CD4-positive, alpha-beta T cell treated with Interleukin-17A for 4 hours (primary cell): ENCODE results near the gene DEAF1.

Source experiments
- DNase-seq: peaks from one replicate; pipeline ENCODE4 v3.0.0-alpha.2; 2020; ENCODE audit warnings: mixed read lengths

DEAF1 gene

GRCh38 chr11:641806-642370 lies 53.1 kb downstream of the DEAF1 start:
- DNase-seq: no peak

DNA sequence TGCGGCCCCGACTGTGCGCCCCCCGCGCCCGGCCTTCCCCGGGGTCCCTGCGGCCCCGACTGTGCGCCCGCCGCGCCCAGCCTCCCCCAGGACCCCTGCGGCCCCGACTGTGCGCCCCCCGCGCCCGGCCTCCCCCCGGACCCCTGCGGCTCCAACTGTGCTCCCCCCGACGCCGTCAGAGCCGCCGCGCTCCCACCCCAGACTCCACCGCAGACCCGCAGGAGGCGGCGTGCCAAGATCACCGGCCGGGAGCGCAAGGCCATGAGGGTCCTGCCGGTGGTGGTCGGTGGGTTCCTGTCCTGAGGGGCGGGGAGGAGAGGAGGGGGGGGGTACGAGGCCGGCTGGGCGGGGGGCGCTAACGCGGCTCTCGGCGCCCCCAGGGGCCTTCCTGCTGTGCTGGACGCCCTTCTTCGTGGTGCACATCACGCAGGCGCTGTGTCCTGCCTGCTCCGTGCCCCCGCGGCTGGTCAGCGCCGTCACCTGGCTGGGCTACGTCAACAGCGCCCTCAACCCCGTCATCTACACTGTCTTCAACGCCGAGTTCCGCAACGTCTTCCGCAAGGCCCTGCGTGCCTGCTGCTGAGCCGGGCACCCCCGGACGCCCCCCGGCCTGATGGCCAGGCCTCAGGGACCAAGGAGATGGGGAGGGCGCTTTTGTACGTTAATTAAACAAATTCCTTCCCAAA lies 54.9 kb downstream of the DEAF1 start:
- no peak for DNase-seq

DNA sequence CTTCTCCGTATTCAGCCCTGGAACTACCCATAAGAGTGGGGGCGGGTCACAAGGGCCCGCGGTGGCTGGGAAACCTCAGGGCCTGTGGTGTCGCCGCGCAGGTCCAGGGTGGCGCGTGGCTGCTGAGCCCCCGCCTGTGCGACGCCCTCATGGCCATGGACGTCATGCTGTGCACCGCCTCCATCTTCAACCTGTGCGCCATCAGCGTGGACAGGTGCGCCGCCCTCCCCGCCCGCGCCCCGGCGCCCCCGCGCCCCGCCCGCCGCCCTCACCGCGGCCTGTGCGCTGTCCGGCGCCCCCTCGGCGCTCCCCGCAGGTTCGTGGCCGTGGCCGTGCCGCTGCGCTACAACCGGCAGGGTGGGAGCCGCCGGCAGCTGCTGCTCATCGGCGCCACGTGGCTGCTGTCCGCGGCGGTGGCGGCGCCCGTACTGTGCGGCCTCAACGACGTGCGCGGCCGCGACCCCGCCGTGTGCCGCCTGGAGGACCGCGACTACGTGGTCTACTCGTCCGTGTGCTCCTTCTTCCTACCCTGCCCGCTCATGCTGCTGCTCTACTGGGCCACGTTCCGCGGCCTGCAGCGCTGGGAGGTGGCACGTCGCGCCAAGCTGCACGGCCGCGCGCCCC lies 55.6 kb downstream of the DEAF1 start:
- no peak for DNase-seq

DNA sequence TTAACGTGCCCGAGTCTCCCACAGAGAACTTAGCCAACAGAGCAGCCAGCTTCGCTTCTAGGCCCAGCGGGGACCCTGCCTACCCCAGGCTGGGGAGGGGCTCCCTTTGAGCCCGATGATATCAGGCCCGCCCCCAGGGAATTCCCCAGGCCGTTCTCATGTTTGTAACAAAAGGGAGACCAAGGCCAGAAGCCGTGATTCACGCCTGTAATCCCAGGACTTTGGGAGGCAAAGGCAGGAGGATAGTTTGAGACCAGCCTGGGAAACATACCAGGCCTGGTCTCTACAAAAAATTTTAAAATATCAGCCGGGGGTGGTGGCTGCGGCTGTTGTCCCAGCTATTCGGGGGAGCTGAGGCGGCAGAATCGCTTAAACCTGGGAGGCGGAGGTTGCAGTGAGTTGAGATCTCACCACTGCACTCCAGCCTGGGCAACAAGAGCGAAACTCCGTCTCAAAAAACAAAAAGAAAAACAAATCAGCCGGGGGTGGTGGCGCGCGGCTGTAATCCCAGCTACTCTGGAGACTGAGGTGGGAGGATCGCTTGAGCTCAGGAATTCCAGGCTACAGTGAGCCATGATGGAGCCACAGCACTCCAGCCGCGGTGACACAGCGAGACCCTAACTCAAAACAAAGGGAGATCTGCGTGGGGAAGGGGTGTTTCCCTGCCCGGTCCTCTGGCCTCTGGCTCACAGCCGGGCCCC lies 56.2 kb downstream of the DEAF1 start:
- DNase-seq: no peak

DNA sequence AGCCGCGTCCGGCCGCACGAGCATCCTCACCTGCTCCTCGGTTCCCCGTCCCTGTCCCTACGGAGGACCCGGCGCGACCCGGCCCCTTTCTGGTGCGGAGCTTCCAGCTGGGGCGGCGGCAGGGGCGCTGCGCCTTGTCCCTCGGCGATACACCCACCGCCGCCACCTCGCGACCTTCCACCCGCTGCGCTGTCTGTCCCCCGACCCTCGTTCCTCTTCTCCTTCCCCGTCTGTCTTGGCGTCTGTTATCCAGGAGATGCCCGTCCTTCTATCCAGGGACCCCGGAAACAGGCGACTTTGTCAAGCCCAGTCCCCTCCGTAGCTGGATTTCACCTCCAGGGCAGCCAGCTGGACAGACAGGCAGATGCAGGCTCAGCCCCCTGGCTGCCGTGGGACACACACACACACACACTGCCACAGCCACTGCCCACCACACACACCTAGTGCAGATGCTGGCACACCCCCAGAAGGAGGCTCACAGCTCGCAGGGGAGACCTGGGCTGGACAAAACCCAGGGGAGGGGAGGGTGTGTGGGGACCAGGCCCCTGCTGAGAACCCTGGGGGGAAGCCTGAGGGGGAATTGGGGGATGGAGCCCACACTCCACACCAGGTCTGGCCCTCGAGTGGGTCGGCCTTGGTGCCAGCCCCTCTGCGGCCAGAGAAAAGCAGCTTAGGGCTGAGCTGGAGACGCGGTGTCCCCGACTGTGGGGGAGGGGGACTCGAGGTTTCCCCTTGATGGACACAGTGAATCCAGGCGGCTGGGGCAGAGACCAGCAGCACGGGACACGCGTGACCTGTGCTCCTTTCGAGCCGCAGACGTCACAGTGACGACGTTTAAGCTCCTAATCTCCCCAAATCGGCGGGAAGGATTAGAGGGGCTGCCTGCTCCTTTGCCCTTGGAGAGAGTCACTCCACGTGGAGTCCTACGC lies 57.2 kb downstream of the DEAF1 start:
- DNase-seq: no peak

DNA sequence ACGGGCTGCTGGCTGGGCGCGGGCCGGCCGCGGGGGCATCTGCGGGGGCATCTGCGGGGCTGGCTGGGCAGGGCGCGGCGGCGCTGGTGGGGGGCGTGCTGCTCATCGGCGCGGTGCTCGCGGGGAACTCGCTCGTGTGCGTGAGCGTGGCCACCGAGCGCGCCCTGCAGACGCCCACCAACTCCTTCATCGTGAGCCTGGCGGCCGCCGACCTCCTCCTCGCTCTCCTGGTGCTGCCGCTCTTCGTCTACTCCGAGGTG lies 57.8 kb downstream of the DEAF1 start:
- no peak for DNase-seq

DNA sequence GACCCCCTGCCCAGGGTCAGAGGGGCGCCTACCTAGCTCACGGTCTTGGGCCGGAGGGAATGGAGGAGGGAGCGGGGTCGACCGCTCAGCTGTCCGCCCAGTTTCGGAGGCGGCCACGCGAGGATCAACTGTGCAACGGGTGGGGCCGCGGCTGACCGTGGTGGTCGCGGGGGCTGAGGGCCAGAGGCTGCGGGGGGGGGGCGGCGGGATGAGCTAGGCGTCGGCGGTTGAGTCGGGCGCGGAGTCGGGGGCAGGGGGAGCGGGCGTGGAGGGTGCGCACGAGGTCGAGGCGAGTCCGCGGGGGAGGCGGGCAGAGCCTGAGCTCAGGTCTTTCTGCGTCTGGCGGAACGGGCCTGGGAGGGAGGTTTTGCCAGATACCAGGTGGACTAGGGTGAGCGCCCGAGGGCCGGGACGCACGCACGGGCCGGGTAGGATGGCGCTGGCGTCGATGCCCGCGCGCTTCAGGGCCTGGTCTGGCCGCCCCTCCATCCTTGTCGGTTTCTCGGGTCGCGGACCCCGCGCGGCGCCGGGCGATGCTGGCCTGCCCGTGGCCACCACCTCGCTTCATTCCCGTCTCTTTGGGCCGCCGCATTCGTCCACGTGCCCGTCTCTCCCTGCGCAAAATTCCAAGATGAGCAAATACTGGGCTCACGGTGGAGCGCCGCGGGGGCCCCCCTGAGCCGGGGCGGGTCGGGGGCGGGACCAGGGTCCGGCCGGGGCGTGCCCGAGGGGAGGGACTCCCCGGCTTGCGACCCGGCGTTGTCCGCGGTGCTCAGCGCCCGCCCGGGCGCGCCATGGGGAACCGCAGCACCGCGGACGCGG lies 58.3 kb downstream of the DEAF1 start, which contains the start of gene DRD4:
Gene DRD4 (plus strand): TSS at position 759 of the 822 bp plus-strand sequence. CDS start 36 bp downstream, at position 795.
- no peak for DNase-seq

- no peak for DNase-seq
Observed at GRCh38 chr11:635945-636510, 59.0 kb downstream of the DEAF1 start.

GRCh38 chr11:630871-631270 lies 64.2 kb downstream of the DEAF1 start:
- DNase-seq: no peak

- DNase-seq: peak; percentile 38
Observed at GRCh38 chr11:629237-629583, 65.8 kb downstream of the DEAF1 start.

DNA sequence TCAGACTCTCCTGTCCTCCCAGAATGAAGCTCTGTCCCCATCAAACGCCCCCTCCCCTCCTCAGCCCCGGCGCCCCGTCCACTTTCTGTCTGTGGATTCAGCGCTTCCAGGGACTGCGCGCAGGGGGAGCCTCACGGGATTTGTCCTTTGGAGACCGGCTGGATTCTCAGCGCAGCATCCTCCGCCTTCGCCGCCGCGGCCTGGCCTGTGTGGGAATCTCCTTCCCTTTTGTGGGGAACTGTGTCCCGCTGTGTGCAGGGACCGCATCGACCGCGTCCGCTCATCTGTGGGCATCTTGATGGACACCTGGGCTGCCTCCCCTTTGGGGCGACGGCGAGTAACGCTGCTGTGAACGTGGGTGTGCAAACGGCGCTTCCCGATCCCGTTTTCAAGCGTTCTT lies 67.0 kb downstream of the DEAF1 start:
- DNase-seq: no peak

- DNase-seq: no peak
Observed at GRCh38 chr11:627308-627576, 67.8 kb downstream of the DEAF1 start.

DNA sequence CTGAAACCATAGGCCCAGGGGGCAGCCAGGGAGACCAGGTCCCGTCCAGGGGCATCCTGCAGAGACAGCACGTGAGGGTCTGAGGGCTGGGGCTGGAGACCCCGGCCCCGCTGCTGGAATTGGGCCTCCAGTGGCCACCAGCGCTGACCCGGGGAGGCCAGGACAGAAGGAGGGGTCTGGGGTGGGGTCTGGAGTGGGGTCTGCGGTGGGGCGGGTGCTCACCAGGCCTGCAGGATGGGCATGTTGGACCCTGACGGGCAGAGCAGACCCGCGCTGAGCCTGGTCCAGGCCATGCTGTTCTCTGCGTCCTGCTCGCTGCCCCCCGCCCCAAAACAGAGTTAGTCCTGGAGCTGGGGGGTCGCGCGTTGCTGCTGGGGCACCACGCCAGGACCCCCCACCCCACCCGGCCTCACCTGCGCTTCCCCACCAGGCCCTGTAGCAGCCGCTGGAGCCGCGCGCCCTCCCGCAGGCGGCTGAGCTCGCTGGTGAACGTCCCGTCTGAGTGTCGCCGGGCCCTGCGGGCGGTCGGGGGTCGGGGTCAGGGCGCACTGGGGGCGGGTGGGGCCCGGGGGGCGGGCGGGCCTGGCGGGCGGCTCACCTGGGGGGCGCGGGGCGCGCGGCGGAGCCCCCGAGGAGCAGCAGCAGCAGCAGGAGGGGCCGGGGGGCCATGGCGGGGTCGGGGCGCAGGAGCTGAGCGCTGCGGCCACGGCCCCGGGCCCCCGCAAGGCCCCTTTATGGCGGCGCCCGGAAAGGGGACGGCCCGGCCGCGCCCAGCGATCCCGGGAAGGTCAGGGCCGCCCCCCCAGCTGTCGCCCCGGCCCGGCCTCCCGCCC lies 68.3 kb downstream of the DEAF1 start, which contains the start of gene SCT:
Gene SCT (minus strand): TSS at position 707 of the 833 bp plus-strand sequence. CDS start 38 bp downstream, at position 669.
- no peak for DNase-seq

- DNase-seq: no peak
Observed at GRCh38 chr11:625636-626268, 69.3 kb downstream of the DEAF1 start.

DNA sequence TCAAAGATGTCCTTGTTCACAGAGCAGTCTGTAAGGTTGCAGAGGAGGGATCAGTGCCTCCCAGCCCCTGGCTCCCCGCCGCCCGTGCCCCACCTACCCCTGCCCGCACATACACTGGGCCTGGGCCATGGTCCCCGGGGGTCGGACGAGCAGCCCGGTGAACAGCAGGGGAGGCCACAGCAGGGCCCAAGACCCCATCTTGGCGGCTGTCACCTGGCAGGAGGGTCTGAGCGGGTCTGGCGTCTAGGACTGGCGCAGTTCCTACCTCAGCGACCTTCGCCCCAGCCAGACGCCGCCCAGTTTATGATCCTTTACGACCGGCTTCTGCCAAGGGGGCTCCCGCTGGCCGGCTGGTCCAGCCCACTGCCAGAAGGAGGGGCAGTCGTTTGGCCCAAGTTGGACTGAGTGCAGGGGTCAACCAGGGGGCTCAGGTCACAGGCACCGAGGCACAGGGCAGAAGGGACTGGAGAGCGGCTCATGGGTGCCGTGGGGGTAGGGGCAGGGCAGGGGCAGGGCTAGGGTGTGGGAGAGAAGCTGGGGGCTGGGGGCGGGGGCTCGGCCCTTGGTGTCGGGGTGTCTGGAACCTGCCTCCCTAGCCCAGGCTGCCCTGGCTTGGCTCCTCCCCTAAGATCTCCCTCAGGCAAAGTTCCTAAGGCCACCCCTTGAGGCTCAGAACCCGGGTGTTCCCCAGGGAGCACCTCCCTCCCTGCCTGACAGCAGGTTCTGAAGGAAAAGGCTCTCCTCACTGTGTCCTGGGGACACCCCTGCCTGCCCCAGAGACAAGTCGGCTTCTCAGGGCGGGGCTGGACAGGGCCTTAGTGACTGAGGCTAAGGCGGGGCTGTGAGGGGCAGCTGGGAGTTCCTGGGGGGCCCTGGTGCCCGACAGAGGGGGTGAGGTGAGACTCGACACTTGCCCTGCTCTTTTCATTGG lies 70.1 kb downstream of the DEAF1 start, which contains the start of gene CDHR5:
Gene CDHR5 (minus strand): TSS at position 251 of the 931 bp plus-strand sequence. CDS start 53 bp downstream, at position 198.
- no peak for DNase-seq

DNA sequence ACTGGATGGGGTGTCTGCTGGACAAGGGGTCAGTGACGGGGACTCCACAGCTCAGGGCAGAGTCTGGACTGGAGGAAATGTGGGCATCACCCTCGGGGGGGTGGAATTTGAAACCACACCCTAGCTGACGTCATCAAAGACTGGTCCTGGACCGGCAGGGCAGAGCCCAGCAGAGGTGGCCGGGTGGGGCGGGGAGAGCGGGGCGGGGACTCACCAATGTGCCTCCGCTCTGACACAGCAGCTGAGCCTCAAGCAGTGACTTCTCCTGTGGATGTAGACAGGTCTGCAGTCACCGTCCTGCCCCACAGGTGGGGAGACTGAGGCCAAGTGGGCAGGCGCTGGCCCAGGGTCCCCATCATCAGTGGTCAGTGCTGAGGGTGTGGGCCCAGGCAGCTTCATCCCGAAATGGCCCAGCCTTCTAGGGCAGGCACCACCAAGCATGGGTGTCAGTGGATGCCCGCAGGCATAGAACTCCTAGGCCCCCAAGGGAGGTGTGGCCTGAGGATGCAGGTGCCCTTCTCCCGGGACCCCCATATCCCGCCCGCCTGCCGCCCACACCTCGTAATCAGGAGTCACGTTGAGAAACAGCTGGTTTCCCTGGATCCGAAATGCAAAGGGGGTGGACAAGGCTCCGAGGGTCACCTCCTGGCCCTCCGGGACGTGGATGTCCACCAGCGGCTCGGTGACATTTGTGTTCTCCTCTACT lies 70.9 kb downstream of the DEAF1 start:
- no peak for DNase-seq

- no peak for DNase-seq
Observed at GRCh38 chr11:623349-623869, 71.6 kb downstream of the DEAF1 start.

GRCh38 chr11:621838-622237 lies 73.2 kb downstream of the DEAF1 start:
- DNase-seq: no peak
